CD8-positive, alpha-beta memory T cell (primary cell): ENCODE results near the gene PRRT4. TPM values are rescaled to one million over a fixed set of nuclear protein-coding genes. Genes with fewer than 3 reads are reported as not detected.
A peak's percentile ranks its signal among the peaks of the same experiment; 100 is the strongest.

Source experiments
- CTCF ChIA-PET: fragments of 350-600 bp; sonication (Branson Sonifier 250); formaldehyde crosslinking; loops from one replicate; lab custom pipeline; 2021; ENCODE audit warnings: antibody characterized with exemption; lab: Charles Lee
- POLR2A ChIA-PET: fragments of 350-600 bp; sonication (Branson Sonifier 250); formaldehyde crosslinking; loops from one replicate; lab custom pipeline; 2021; ENCODE audit warnings: antibody characterized with exemption; lab: Charles Lee
- DNase-seq, 5 donors: peaks; one replicate each; pipeline versions ENCODE4 v3.0.0 to v3.0.0-alpha.2; 2020 to 2022; ENCODE audit warnings: mixed read lengths in 1 of 5
- H3K27ac ChIP-seq: one replicate; pipeline ENCODE4 v1.7.0; 2013; ENCODE audit warnings: low read depth, mild to moderate bottlenecking, low read length, moderate library complexity
- H3K27me3 ChIP-seq: 2 replicates; pipeline ENCODE4 v1.7.0; 2013; ENCODE audit warnings: low read length, mild to moderate bottlenecking; ENCODE audit not compliant: insufficient read depth, poor library complexity, severe bottlenecking
- H3K36me3 ChIP-seq: 2 replicates; pipeline ENCODE4 v1.7.0; 2013; ENCODE audit warnings: mild to moderate bottlenecking, low read length, moderate library complexity; ENCODE audit not compliant: insufficient read depth
- H3K4me1 ChIP-seq: 2 replicates; pipeline ENCODE4 v1.7.0; 2013; ENCODE audit warnings: mild to moderate bottlenecking, low read length, moderate library complexity; ENCODE audit not compliant: insufficient read depth
- H3K4me3 ChIP-seq: 2 replicates; pipeline ENCODE4 v1.7.0; 2013; ENCODE audit warnings: mild to moderate bottlenecking, low read length
- H3K9me3 ChIP-seq: 2 replicates; pipeline ENCODE4 v1.7.0; 2013; ENCODE audit warnings: mild to moderate bottlenecking, low read length
- H3K27ac Mint-ChIP-seq, 8 donors: one replicate each; pipeline ENCODE4 v1.8.0; 2020 to 2021; ENCODE audit warnings: mixed read lengths in 8 of 8, mild to moderate bottlenecking in 6 of 8, inconsistent platforms in 3 of 8, moderate library complexity in 3 of 8
- H3K27me3 Mint-ChIP-seq, 2 donors: one replicate each; pipeline ENCODE4 v1.8.0; 2020 to 2021; ENCODE audit warnings: mixed read lengths in 2 of 2, mild to moderate bottlenecking in 1 of 2, moderate library complexity in 1 of 2
- H3K36me3 Mint-ChIP-seq, 3 donors: one replicate each; pipeline ENCODE4 v1.8.0; 2020 to 2021; ENCODE audit warnings: mixed read lengths in 3 of 3, inconsistent platforms in 1 of 3, mild to moderate bottlenecking in 1 of 3
- H3K4me1 Mint-ChIP-seq, 3 donors: one replicate each; pipeline ENCODE4 v1.8.0; 2020 to 2021; ENCODE audit warnings: mixed read lengths in 3 of 3, inconsistent platforms in 1 of 3, mild to moderate bottlenecking in 1 of 3
- H3K4me3 Mint-ChIP-seq, 7 donors: one replicate each; pipeline ENCODE4 v1.8.0; 2020 to 2021; ENCODE audit warnings: mixed read lengths in 7 of 7, mild to moderate bottlenecking in 6 of 7, moderate library complexity in 4 of 7, inconsistent platforms in 2 of 7
- H3K9me3 Mint-ChIP-seq, 5 donors: one replicate each; pipeline ENCODE4 v1.8.0; 2020 to 2022; ENCODE audit warnings: mixed read lengths in 5 of 5, mild to moderate bottlenecking in 3 of 5, moderate library complexity in 2 of 5, inconsistent platforms in 1 of 5
- polyA plus RNA-seq: library from polyadenylated mRNA; unstranded; fragments of 300-500 nt; fragmentation: Illumina TruSeq; gene quantifications from one replicate; pipeline ENCODE4 v1.2.3, GENCODE V29; 2021
- total RNA-seq, 2 experiments: library from RNA; stranded (reverse); gene quantifications; one replicate each; pipeline ENCODE4 v1.2.3, GENCODE V29; 2021

PRRT4 gene
- total and polyA plus RNA-seq, 3 experiments from 2014 or later = 0.09 to 0.35 (median 0.22) TPM

- Histone ChIP-seq H3K27ac (no peak overlapping the region), H3K36me3 (no peaks in the 10 kb centered on the region), H3K27me3 (no peaks in the 10 kb centered on the region), H3K4me1 (peaks cover 45% of the 10 kb centered on the region), H3K9me3 (no peaks in the 10 kb centered on the region), H3K4me3 (no peak overlapping the region)
- peak overlapping the region; percentile 60 to 90 (median 82) for H3K4me3 Mint-ChIP-seq
- peak overlapping the region; percentile 59 to 94 (median 86) for H3K27ac Mint-ChIP-seq
- H3K4me1 Mint-ChIP-seq = peaks cover 36 to 56% (median 55%) of the 10 kb centered on the region in 3 donors
- DNase-seq = no peak
- CTCF ChIA-PET = interaction anchor here (1.1 to 12.3 kb wide), 4 partner anchors 8 to 19 kb away, joined by 4 to 136 read pairs (median 74); no protein-coding TSS in a partner anchor
- POLR2A ChIA-PET = no interaction called here
- H3K27me3 Mint-ChIP-seq = no peaks in the 10 kb centered on the region
- no peaks in the 10 kb centered on the region for H3K9me3 Mint-ChIP-seq
- H3K36me3 Mint-ChIP-seq = peaks cover 0 to 18% (median 2%) of the 10 kb centered on the region in 3 donors
Observed at GRCh38 chr7:128406314-128407232, 45.1 kb upstream of the PRRT4 start.

DNA sequence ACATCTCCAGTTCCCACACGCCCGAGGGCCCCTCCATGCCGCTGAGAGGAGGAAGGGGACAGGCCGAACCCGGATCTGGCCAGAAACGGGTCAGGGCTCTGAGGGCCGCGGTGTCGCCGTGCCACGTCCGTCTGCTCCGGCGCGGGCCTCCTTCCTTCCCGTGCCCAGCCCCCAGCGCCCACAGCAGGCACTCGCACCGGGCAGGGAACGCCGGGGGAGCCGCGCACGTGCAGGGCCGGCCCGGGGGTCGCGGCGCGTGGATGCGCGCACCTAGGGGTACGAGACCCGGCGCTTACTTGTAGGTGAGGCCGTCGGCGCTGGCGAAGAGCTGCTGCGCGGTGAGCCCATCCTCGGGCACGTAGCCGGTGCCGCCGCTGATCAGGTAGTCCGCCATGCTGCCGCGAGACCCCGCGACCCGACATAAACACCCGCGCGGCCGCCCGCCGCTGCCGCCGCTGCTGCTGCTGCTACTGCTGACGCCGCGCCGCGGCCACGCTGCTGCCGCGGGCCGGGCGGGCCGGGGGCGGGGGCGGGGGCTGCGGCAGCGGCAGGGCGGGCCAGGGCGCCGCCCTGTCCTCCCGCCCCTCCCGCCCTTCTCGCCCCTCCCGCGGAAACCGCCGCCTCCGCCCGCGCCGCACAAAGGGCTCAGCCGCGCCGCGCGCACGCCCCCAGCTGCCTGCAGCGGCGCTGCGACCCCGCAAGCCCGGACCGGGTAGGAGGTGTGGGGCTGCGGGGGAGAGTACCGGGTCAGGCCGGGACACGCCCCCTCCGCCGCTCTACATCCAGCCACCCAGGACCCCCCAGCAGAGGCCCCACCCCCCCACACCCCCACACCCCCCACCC is 44.2 kb upstream of the PRRT4 start:
- Histone ChIP-seq H3K36me3 (peaks cover 5% of the 10 kb centered on the region), H3K9me3 (no peaks in the 10 kb centered on the region), H3K4me3 (peak overlapping the region; percentile 70), H3K27me3 (no peaks in the 10 kb centered on the region), H3K4me1 (peaks cover 45% of the 10 kb centered on the region), H3K27ac (peak overlapping the region; percentile 51)
- CTCF ChIA-PET = interaction anchor here (1.1 to 10.4 kb wide), 3 partner anchors 12 to 19 kb away, joined by 4 to 136 read pairs (median 7); no protein-coding TSS in a partner anchor
- Mint-ChIP-seq H3K4me1 (peaks cover 36 to 56% (median 55%) of the 10 kb centered on the region in 3 donors), H3K27me3 (no peaks in the 10 kb centered on the region), H3K9me3 (no peaks in the 10 kb centered on the region), H3K27ac (peak overlapping the region in 3 of 8 donors; percentile 38 to 81 (median 78)), H3K4me3 (peak overlapping the region; percentile 74 to 93 (median 85)), H3K36me3 (peaks cover 0 to 27% (median 2%) of the 10 kb centered on the region in 3 donors)
- POLR2A ChIA-PET = no interaction called here
- DNase-seq = peak; percentile 57 to 75 (median 62)

DNA sequence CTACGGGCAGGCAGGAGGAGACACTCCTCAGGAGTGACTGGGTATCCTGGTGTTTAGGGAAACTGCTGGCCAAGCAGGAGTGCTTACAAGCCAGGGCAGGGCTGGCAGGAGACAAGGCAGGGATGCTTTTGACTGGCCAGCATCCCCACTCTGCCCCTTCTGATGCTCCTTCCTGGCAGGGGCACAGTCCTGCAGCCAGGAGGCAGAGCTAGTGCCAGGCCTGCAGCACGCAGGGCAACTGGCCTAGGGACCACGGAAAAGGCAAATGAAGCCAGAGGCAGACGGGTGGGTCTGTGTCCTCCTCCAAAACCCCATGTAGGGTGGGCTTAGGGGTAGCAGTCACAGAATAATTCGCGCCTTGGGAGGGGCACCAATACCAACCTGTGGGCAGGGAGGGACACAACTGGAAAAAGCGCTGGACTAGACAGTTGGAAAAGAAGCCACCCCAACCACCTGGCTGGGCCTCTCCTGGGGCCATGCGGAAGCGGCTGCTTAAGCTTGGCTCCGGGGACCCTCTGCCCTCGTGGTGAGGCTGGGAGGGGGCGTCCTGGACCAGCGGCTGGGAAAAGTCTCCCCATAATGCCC is 43.5 kb upstream of the PRRT4 start:
- Mint-ChIP-seq H3K9me3 (no peaks in the 10 kb centered on the region), H3K36me3 (peaks cover 0 to 31% (median 2%) of the 10 kb centered on the region in 3 donors), H3K4me3 (peak overlapping the region; percentile 74 to 93 (median 85)), H3K4me1 (peaks cover 32 to 51% (median 49%) of the 10 kb centered on the region in 3 donors), H3K27ac (peak overlapping the region; percentile 37 to 81 (median 52)), H3K27me3 (no peaks in the 10 kb centered on the region)
- Histone ChIP-seq H3K4me3 (peak overlapping the region; percentile 70), H3K27me3 (no peaks in the 10 kb centered on the region), H3K36me3 (peaks cover 8% of the 10 kb centered on the region), H3K27ac (peak overlapping the region; percentile 51), H3K9me3 (no peaks in the 10 kb centered on the region), H3K4me1 (peaks cover 40% of the 10 kb centered on the region)
- CTCF ChIA-PET = interaction anchor here (2.7 to 10.4 kb wide), 2 partner anchors 12 to 20 kb away, joined by 7 to 136 read pairs; no protein-coding TSS in a partner anchor
- no peak for DNase-seq
- POLR2A ChIA-PET = no interaction called here

- H3K27me3 Mint-ChIP-seq = no peaks in the 10 kb centered on the region
- H3K4me3 Mint-ChIP-seq = peak overlapping the region; percentile 49 to 93 (median 85)
- Histone ChIP-seq H3K4me3 (peak overlapping the region; percentile 70), H3K27ac (peak overlapping the region; percentile 51), H3K36me3 (peaks cover 8% of the 10 kb centered on the region), H3K4me1 (peaks cover 37% of the 10 kb centered on the region), H3K27me3 (no peaks in the 10 kb centered on the region), H3K9me3 (no peaks in the 10 kb centered on the region)
- CTCF ChIA-PET = interaction anchor here (0.9 to 10.4 kb wide), 5 partner anchors 13 to 55 kb away, joined by 3 to 136 read pairs (median 5); no protein-coding TSS in a partner anchor
- POLR2A ChIA-PET = no interaction called here
- DNase-seq = no peak
- H3K4me1 Mint-ChIP-seq = peaks cover 32 to 49% (median 48%) of the 10 kb centered on the region in 3 donors
- no peaks in the 10 kb centered on the region for H3K9me3 Mint-ChIP-seq
- H3K27ac Mint-ChIP-seq = peak overlapping the region in 6 of 8 donors; percentile 46 to 79 (median 73)
- H3K36me3 Mint-ChIP-seq = peaks cover 0 to 36% (median 2%) of the 10 kb centered on the region in 3 donors
Observed at GRCh38 chr7:128404143-128404681, 42.7 kb upstream of the PRRT4 start.

- H3K9me3 ChIP-seq = no peaks in the 10 kb centered on the region
- H3K27ac Mint-ChIP-seq = peak overlapping the region in 4 of 8 donors; percentile 19 to 78 (median 65)
- H3K4me3 Mint-ChIP-seq = peak overlapping the region in 5 of 7 donors; percentile 49 to 93 (median 86)
- peaks cover 32% of the 10 kb centered on the region for H3K4me1 ChIP-seq
- CTCF ChIA-PET = interaction anchor here (0.9 to 10.4 kb wide), 5 partner anchors 14 to 56 kb away, joined by 3 to 136 read pairs (median 5); no protein-coding TSS in a partner anchor
- H3K4me3 ChIP-seq = no peak overlapping the region
- peaks cover 0 to 35% (median 2%) of the 10 kb centered on the region in 3 donors for H3K36me3 Mint-ChIP-seq
- H3K4me1 Mint-ChIP-seq = peaks cover 26 to 44% (median 43%) of the 10 kb centered on the region in 3 donors
- no peak for DNase-seq
- H3K27me3 ChIP-seq = no peaks in the 10 kb centered on the region
- H3K27me3 Mint-ChIP-seq = no peaks in the 10 kb centered on the region
- H3K36me3 ChIP-seq = peaks cover 8% of the 10 kb centered on the region
- no peak overlapping the region for H3K27ac ChIP-seq
- no peaks in the 10 kb centered on the region for H3K9me3 Mint-ChIP-seq
- POLR2A ChIA-PET = no interaction called here
Observed at GRCh38 chr7:128403676-128404075, 42.2 kb upstream of the PRRT4 start.

GRCh38 chr7:128402356-128402755 is 40.9 kb upstream of the PRRT4 start:
- ChIA-PET POLR2A (no interaction called here), CTCF (interaction anchor here (0.9 to 10.4 kb wide), 2 partner anchors 15 to 23 kb away, joined by 3 to 136 read pairs; no protein-coding TSS in a partner anchor)
- no peak for DNase-seq
- Histone ChIP-seq H3K36me3 (peaks cover 20% of the 10 kb centered on the region), H3K4me1 (peaks cover 19% of the 10 kb centered on the region), H3K9me3 (no peaks in the 10 kb centered on the region), H3K27ac (no peak overlapping the region), H3K27me3 (no peaks in the 10 kb centered on the region), H3K4me3 (no peak overlapping the region)
- Mint-ChIP-seq H3K4me3 (peak overlapping the region in 1 of 7 donors; percentile 58), H3K4me1 (peaks cover 20 to 34% (median 30%) of the 10 kb centered on the region in 3 donors), H3K27me3 (no peaks in the 10 kb centered on the region), H3K9me3 (no peaks in the 10 kb centered on the region), H3K36me3 (peaks cover 0 to 48% (median 4%) of the 10 kb centered on the region in 3 donors), H3K27ac (peak overlapping the region in 3 of 8 donors; percentile 39 to 46 (median 43))

DNA sequence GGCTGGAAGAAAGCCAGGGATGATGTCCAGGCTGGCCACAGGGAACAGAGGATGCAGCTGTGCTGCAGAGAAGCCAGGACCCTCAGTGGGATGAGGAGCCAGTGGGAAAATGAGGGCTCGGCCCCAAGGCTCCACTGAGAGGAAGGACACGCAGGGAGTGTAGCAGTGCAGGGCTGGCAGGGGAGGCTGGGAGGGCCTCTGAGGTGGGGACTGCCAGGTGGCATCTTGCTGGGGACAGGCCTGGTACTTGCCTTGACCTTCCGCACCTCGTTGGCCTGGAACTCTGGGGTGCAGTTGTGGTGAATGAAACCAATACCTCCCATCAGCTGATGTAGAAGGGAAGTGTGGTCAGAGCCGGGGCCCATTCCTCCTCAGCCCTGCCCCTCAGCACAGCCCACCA is 39.1 kb upstream of the PRRT4 start:
- POLR2A ChIA-PET = no interaction called here
- Mint-ChIP-seq H3K4me3 (peak overlapping the region in 1 of 7 donors; percentile 48), H3K27me3 (no peaks in the 10 kb centered on the region), H3K4me1 (peaks cover 14 to 26% (median 19%) of the 10 kb centered on the region in 3 donors), H3K9me3 (no peaks in the 10 kb centered on the region), H3K27ac (peak overlapping the region in 1 of 8 donors; percentile 85), H3K36me3 (peaks cover 0 to 66% (median 4%) of the 10 kb centered on the region in 3 donors)
- no peak for DNase-seq
- no peaks in the 10 kb centered on the region for H3K27me3 ChIP-seq
- peaks cover 18% of the 10 kb centered on the region for H3K4me1 ChIP-seq
- H3K4me3 ChIP-seq = no peak overlapping the region
- peaks cover 33% of the 10 kb centered on the region for H3K36me3 ChIP-seq
- H3K27ac ChIP-seq = no peak overlapping the region
- H3K9me3 ChIP-seq = no peaks in the 10 kb centered on the region
- CTCF ChIA-PET = interaction anchor here (1.1 to 10.4 kb wide), 7 partner anchors 12 to 60 kb away, joined by 3 to 136 read pairs (median 4); partner anchors contain the start of gene HILPDA
